IPS-20b (cell line): ENCODE results near the gene LCN12.
"Not testable (repeated sequence)": the region's sequence is repeated elsewhere in the genome, so short reads cannot be mapped to it uniquely, and the experiment has no call there.

Experiments used
- H3K27ac ChIP-seq: one replicate; pipeline ENCODE4 v1.5.1; 2013; ENCODE audit warnings: low read length
- H3K27me3 ChIP-seq: 2 replicates; pipeline ENCODE4 v1.6.1; 2013; ENCODE audit warnings: mild to moderate bottlenecking, low read length, inconsistent platforms; ENCODE audit not compliant: insufficient read depth
- H3K36me3 ChIP-seq: 2 replicates; pipeline ENCODE4 v1.6.1; 2013; ENCODE audit warnings: low read depth, mild to moderate bottlenecking, inconsistent platforms, low read length, moderate library complexity; ENCODE audit not compliant: insufficient read depth
- H3K4me1 ChIP-seq: 2 replicates; pipeline ENCODE4 v1.6.1; 2013; ENCODE audit warnings: mild to moderate bottlenecking, control low read depth, inconsistent platforms, low read length, moderate library complexity; ENCODE audit not compliant: insufficient read depth
- H3K4me3 ChIP-seq: 2 replicates; pipeline ENCODE4 v1.5.1; 2013; ENCODE audit warnings: mild to moderate bottlenecking, low read length, inconsistent platforms
- H3K9ac ChIP-seq: 2 replicates; pipeline ENCODE4 v1.6.1; 2013; ENCODE audit warnings: low read depth, mild to moderate bottlenecking, inconsistent platforms, low read length, moderate library complexity
- H3K9me3 ChIP-seq: 2 replicates; pipeline ENCODE4 v1.6.1; 2013; ENCODE audit warnings: mild to moderate bottlenecking, low read depth, low read length, inconsistent platforms; ENCODE audit not compliant: insufficient read depth

The LCN12 gene

GRCh38 chr9:137004285-137004684, 52.2 kb downstream of the LCN12 start:
- not testable (repeated sequence) for H3K4me1 ChIP-seq, H3K9me3 ChIP-seq, H3K9ac ChIP-seq, H3K4me3 ChIP-seq, H3K27ac ChIP-seq, H3K27me3 ChIP-seq, H3K36me3 ChIP-seq
